DOHH2 (cell line): Measurements from ENCODE around the gene AGBL4.

ENCODE experiments used
- CTCF ChIP-seq: fragments of 200-600 bp; sonication (generic); IDR thresholded peaks from one replicate; pipeline ENCODE4 v1.5.1; 2014; ENCODE audit warnings: antibody characterized with exemption, mild to moderate bottlenecking, low read depth, low read length; ENCODE audit not compliant: poor library complexity, severe bottlenecking
- EZH2phosphoT487 ChIP-seq: fragments of 200-600 bp; sonication (generic); IDR thresholded peaks from 2 replicates; pipeline ENCODE4 v1.6.1; 2017; ENCODE audit warnings: borderline replicate concordance, mild to moderate bottlenecking, antibody characterized with exemption, low read length, moderate library complexity, mixed read lengths

DNA sequence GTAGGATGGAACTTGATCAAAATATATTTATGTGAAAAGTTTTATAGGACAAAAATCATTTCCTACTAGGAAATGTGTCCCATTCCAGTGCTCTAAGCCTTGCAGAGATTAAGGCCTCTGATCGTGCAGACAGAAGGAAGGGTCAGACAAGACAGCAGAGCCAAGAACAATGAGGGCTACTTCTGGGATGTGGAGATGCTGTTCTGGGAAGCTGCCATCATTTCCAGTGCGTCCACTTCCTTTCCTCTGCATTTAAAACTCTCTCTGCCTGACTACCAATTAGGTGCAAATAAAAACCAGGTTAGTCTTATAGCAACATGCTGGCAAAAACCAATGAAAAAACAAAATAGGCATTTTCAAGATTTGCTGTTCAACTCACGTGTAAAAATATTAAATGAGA, 1283.1 kb downstream of the AGBL4 start:
- TF ChIP-seq CTCF (no peak), EZH2phosphoT487 (no peak)
